Ishikawa (cell line): ENCODE results near the gene PTP4A2.

Experiments
- CEBPB ChIP-seq: IDR thresholded peaks from 2 replicates; pipeline ENCODE4 v1.6.1; 2012
- CREB1 ChIP-seq: IDR thresholded peaks from 2 replicates; pipeline ENCODE4 v1.6.1; 2012; ENCODE audit warnings: low read depth
- RAD21 ChIP-seq: IDR thresholded peaks from 2 replicates; pipeline ENCODE4 v1.6.1; 2012; ENCODE audit warnings: low read depth
- TAF1 ChIP-seq: IDR thresholded peaks from 2 replicates; pipeline ENCODE4 v1.6.1; 2012; ENCODE audit warnings: low read depth, mild to moderate bottlenecking
- YY1 ChIP-seq: IDR thresholded peaks from 2 replicates; pipeline ENCODE4 v1.6.1; 2012; ENCODE audit warnings: low read depth
- TF ChIP-seq, protein P1 (sequence below): IDR thresholded peaks from 2 replicates; pipeline ENCODE4 v1.6.1; 2012; ENCODE audit warnings: low read depth, mild to moderate bottlenecking
- TF ChIP-seq, protein P2 (sequence below): IDR thresholded peaks from 2 replicates; pipeline ENCODE4 v1.6.1; 2012

DNA sequence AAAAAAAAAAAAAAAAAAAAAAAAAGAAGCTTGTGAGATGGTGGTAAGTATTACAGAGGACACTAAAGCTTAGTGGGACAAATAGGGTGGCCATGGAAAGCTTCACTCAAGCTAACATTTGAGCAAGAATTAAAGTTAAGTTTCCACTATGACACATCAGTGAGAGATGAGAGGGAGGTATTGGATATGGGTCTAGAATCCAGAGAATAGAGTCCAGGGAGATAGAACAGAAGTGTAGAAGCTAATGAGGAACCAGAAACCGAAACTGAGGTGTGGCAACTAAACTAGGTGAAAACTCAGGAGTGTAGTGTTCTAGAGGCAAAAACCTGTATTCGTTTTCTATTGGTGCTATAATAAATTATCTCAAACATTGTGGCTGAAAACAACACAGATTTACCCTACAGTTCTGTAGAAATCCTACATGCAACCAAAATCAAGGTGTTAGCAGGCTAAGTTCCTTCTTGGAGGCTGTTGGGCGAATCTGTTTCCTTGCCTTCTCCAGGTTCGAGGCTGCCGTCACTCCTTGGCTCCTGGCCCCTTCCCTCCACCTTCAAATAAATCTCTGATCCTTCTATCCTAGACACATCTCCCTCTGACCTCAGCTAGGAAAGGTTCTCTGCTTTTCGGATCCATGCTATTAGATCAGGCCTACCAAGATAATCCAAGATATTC, 36.2 kb downstream of the PTP4A2 start:
- TF ChIP-seq, protein P1, sequence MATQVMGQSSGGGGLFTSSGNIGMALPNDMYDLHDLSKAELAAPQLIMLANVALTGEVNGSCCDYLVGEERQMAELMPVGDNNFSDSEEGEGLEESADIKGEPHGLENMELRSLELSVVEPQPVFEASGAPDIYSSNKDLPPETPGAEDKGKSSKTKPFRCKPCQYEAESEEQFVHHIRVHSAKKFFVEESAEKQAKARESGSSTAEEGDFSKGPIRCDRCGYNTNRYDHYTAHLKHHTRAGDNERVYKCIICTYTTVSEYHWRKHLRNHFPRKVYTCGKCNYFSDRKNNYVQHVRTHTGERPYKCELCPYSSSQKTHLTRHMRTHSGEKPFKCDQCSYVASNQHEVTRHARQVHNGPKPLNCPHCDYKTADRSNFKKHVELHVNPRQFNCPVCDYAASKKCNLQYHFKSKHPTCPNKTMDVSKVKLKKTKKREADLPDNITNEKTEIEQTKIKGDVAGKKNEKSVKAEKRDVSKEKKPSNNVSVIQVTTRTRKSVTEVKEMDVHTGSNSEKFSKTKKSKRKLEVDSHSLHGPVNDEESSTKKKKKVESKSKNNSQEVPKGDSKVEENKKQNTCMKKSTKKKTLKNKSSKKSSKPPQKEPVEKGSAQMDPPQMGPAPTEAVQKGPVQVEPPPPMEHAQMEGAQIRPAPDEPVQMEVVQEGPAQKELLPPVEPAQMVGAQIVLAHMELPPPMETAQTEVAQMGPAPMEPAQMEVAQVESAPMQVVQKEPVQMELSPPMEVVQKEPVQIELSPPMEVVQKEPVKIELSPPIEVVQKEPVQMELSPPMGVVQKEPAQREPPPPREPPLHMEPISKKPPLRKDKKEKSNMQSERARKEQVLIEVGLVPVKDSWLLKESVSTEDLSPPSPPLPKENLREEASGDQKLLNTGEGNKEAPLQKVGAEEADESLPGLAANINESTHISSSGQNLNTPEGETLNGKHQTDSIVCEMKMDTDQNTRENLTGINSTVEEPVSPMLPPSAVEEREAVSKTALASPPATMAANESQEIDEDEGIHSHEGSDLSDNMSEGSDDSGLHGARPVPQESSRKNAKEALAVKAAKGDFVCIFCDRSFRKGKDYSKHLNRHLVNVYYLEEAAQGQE = no peak
- no peak for TF ChIP-seq CEBPB
- no peak for TF ChIP-seq YY1
- no peak for TF ChIP-seq RAD21
- TF ChIP-seq TAF1 = no peak
- TF ChIP-seq CREB1 = no peak
- TF ChIP-seq, protein P2, sequence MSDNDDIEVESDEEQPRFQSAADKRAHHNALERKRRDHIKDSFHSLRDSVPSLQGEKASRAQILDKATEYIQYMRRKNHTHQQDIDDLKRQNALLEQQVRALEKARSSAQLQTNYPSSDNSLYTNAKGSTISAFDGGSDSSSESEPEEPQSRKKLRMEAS = no peak
